Bronchial epithelial cell (primary cell): ENCODE measurements around the gene EDRF1. TPM values are rescaled to one million over a fixed set of nuclear protein-coding genes. Genes with fewer than 3 reads are reported as not detected.

Experiments
- DNase-seq: peaks from one replicate; pipeline ENCODE4 v3.0.0-alpha.2; 2010; ENCODE audit warnings: low read depth
- FAIRE-seq: peaks from 2 replicates; lab custom pipeline; 2011; peaks lifted over from hg19 to GRCh38; lab: Jason Lieb, UNC
- H3K27me3 ChIP-seq: 2 replicates; pipeline ENCODE4 v1.5.1; 2011; ENCODE audit warnings: low read length; ENCODE audit not compliant: control insufficient read depth, insufficient read depth
- H3K36me3 ChIP-seq: 2 replicates; pipeline ENCODE4 v1.5.1; 2011; ENCODE audit warnings: low read length; ENCODE audit not compliant: control insufficient read depth, insufficient read depth
- H3K4me3 ChIP-seq: 2 replicates; pipeline ENCODE4 v1.5.1; 2011; ENCODE audit warnings: mild to moderate bottlenecking, low read depth, low read length, control low read depth
- total RNA-seq: library from RNA; depleted of rRNA; stranded (reverse); fragments of >200 nt; gene quantifications from 2 replicates; pipeline ENCODE4 v1.2.1, GENCODE V29; 2014
- TF ChIP-seq, protein P1 (sequence below): IDR thresholded peaks from 2 replicates; pipeline ENCODE4 v1.5.1; 2011; ENCODE audit warnings: mild to moderate bottlenecking, moderate library complexity, low read length, control low read depth, inconsistent platforms; ENCODE audit not compliant: insufficient read depth, severe bottlenecking

EDRF1 gene
- total RNA-seq, 1 donor from 2014 or later = 15.5 TPM

DNA sequence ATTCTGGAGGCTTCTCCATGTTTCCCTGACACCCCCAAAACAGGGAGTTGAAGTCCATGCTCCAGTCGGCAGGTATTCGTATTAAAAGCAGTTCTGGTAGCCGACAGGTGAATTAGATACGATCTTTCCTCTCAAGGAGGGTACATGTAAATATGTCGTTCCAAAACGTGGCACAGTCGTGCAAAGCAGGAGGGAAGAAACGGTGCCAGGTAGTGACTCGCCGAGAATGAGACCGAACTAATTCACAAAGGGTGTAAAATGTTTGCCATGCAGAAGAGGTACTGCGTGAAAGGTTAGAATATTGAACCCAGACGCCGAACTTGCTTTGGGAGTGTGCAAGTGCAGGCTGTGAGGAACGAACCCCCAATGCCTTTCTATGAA lies 483 bp downstream of the EDRF1 start:
- peak overlapping the region; percentile 73 for H3K4me3 ChIP-seq
- no peaks in the 10 kb centered on the region for H3K27me3 ChIP-seq
- peaks cover 7% of the 10 kb centered on the region for H3K36me3 ChIP-seq
- FAIRE-seq (no peak), DNase-seq (peak; percentile 21)
- TF ChIP-seq, protein P1, sequence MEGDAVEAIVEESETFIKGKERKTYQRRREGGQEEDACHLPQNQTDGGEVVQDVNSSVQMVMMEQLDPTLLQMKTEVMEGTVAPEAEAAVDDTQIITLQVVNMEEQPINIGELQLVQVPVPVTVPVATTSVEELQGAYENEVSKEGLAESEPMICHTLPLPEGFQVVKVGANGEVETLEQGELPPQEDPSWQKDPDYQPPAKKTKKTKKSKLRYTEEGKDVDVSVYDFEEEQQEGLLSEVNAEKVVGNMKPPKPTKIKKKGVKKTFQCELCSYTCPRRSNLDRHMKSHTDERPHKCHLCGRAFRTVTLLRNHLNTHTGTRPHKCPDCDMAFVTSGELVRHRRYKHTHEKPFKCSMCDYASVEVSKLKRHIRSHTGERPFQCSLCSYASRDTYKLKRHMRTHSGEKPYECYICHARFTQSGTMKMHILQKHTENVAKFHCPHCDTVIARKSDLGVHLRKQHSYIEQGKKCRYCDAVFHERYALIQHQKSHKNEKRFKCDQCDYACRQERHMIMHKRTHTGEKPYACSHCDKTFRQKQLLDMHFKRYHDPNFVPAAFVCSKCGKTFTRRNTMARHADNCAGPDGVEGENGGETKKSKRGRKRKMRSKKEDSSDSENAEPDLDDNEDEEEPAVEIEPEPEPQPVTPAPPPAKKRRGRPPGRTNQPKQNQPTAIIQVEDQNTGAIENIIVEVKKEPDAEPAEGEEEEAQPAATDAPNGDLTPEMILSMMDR = no peak

DNA sequence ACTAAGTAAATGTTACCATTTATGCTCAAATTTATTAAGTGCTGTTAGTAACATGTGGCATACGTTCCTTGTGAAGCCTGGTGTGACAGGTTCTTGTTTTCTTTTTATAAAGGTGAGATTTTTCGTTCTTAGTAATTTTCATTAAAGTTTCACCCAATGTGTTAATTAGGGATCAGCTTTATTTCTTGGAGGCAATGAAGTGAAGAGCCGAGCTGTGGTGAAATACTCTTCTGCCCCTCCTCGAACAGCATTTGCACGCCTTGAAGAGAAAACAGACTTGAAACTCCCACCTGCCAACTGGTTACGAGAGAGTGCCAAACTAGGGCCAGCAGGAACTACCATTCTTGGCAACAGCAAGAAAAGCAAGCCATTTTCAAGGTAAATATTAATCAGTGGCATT lies 1.5 kb downstream of the EDRF1 start:
- H3K36me3 ChIP-seq = peaks cover 10% of the 10 kb centered on the region

DNA sequence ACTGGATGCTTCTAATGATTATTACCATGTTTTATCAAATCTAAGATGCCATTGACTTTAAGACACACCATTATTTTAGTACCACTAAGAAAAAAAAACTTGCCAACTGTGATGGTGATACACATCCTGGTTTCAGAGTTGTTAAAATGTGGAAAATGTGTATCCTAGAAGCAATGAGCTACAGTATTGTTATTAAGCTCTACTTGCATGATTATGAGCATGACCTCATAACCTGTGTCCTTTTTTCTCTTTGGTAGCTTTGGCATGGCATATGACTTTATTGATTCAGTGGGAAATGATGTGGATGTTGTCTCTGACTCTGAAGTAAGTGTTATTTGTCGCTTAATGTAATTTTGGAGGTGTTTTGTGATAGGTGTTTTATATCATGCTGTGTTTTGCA lies 3.3 kb downstream of the EDRF1 start:
- no peak for FAIRE-seq
- peaks cover 10% of the 10 kb centered on the region for H3K36me3 ChIP-seq
- TF ChIP-seq, protein P1 = no peak

More for the DNA sequence above, 1.5 kb downstream of the EDRF1 start:
- TF ChIP-seq, protein P1 = no peak
- Histone ChIP-seq H3K4me3 (no peak overlapping the region), H3K27me3 (no peaks in the 10 kb centered on the region)
- DNase-seq (no peak), FAIRE-seq (no peak)

DNA sequence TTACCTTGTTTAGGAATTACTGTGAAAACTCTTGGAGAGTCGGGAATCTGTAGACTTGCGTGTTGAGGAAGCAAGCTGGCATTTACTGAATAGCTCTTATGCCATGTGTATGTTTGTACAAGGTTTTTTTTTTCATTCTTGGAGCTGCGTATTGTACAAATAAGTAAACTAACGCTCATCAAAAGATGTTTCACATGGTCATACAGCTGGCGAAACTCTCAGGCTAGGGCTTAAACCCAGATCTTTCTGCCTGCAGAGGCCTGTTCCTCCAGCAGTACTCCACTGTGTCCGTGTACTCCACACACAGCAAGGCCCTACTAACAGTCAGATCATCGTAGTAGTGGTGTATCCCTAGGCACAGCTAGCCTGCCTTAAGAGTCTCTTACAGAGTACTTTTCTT lies 7.4 kb downstream of the EDRF1 start:
- peaks cover 17% of the 10 kb centered on the region for H3K36me3 ChIP-seq
- no peak for FAIRE-seq
- TF ChIP-seq, protein P1 = no peak
- no peak overlapping the region for H3K4me3 ChIP-seq
- no peaks in the 10 kb centered on the region for H3K27me3 ChIP-seq
- DNase-seq = no peak

More for the DNA sequence above, 3.3 kb downstream of the EDRF1 start:
- DNase-seq = no peak
- Histone ChIP-seq H3K4me3 (no peak overlapping the region), H3K27me3 (no peaks in the 10 kb centered on the region)

GRCh38 chr10:125727436-125727835 lies 7.9 kb downstream of the EDRF1 start:
- H3K4me3 ChIP-seq = no peak overlapping the region
- H3K27me3 ChIP-seq = no peaks in the 10 kb centered on the region
- TF ChIP-seq, protein P1 = no peak
- FAIRE-seq (no peak), DNase-seq (no peak)
- peaks cover 19% of the 10 kb centered on the region for H3K36me3 ChIP-seq

- Histone ChIP-seq H3K4me3 (no peak overlapping the region), H3K36me3 (peaks cover 23% of the 10 kb centered on the region), H3K27me3 (no peaks in the 10 kb centered on the region)
- DNase-seq (no peak), FAIRE-seq (no peak)
- TF ChIP-seq, protein P1 = no peak
Observed at GRCh38 chr10:125734148-125734547, 14.6 kb downstream of the EDRF1 start.
